HG02943 (cell line): ENCODE results near the gene SLC66A2.

Experiments used
- ATAC-seq: cut with Tn5 transposase; IDR thresholded peaks from one replicate; pipeline ENCODE4 v1.9.1; 2021; ENCODE audit warnings: mild to moderate bottlenecking, low read depth, moderate library complexity; ENCODE audit not compliant: unreplicated experiment

SLC66A2 gene

DNA sequence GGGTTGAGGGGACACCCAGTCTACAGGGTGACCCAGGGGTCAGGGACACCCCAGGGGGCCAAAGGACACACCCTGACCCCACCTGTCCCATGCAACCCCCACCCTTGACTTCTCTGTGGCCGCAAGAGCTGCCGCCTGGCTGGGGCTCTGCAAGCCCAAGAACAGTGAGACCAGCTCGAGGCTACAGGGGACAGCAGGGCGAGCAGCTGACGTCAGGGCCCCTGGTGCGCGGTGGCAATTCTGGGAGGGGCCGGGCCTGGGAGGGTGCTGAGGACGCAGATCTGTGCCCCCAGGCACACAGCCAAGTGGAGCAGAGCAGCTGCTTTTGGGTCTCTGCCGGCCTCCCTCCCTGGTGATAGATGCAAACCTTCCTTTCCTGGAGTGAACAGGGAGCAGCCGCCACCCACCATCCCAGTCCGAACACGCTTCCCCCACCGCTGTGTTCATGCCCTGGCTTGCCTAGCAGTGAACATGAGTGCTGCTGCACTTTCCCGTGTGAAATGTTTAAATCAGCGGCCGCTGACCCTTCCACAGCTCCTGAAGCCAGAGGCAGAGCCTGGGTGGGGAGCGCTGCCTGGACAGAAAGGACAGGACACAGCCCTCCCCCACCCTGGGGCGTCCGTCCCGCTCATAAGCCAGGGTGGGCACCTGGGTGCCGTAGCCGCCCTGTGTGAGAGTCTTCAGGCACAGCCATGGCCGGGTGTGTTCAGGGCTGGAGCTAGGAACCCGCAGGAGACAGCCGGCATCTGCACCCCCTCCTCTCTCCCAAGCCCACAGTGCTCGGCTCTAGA, 46.9 kb downstream of the SLC66A2 start:
- ATAC-seq = no peak

GRCh38 chr18:79903787-79904356, 47.6 kb downstream of the SLC66A2 start:
- ATAC-seq = no peak

DNA sequence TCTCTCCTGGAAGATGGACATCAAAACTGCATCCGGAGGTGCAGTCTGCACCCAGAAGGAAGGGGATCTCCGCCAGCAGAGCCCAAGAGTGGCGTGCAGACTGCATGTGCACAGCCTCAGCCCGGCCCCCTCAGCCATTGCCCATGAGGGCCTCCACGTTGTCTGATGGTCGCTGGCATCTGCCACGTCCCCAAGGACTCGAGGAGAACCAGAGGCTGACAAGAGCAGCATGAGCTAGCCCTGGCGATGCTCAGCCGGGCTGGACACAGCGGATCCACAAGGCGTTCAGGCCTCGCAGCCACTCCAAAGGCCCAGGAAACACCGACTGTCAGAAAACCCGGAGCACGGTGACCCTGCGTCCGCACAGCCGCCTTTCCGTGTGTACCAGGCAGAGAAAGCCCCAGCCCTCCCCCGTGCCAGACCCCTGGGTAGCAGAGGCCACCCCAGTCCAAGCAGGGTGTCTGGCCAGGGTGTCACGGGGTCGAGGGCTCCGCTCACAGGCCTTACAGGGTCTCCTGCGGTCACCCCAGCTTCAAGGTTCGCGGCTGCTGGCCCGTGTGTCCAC, 48.3 kb downstream of the SLC66A2 start:
- ATAC-seq = no peak

GRCh38 chr18:79902640-79903039, 48.8 kb downstream of the SLC66A2 start:
- no peak for ATAC-seq

- no peak for ATAC-seq
These were observed 49.4 kb downstream of the SLC66A2 start for GRCh38 chr18:79902075-79902474.

DNA sequence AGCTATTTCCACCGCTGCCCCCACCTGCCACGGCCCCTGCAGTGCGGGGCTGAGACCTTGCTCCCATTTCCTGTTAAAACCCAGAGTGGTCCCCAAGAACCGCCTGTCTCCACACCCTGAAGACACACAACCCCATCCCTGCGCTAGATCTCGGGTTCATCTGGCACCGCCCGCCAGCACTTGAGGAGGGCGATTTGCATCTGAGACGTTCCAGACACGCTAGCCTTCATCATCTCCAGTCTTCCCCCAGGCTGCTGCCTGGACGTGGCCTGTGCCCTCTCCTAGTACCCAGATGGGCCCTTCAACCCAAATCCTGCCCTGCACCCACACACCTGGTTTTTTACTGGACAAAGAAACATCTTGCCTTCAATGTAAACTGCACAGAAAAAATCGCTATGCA, 49.8 kb downstream of the SLC66A2 start:
- no peak for ATAC-seq

GRCh38 chr18:79900610-79901570, 50.6 kb downstream of the SLC66A2 start:
- ATAC-seq = no peak

GRCh38 chr18:79899609-79900445, 51.6 kb downstream of the SLC66A2 start:
- ATAC-seq = no peak

DNA sequence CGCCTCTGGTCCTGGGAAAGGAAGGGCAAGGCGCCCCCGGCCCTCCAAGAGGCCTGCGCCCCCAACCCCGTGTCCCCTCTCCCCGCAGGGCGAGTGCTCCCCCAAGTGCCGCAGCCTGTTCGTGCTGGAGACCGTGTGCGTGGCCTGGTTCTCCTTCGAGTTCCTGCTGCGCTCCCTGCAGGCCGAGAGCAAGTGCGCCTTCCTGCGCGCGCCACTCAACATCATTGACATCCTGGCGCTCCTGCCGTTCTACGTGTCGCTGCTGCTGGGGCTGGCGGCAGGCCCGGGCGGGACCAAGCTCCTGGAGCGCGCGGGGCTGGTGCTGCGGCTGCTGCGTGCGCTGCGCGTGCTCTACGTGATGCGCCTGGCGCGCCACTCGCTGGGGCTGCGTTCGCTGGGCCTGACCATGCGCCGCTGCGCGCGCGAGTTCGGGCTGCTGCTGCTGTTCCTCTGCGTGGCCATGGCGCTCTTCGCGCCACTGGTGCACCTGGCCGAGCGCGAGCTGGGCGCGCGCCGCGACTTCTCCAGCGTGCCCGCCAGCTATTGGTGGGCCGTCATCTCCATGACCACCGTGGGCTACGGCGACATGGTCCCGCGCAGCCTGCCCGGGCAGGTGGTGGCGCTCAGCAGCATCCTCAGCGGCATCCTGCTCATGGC, 52.4 kb downstream of the SLC66A2 start:
- ATAC-seq = no peak

GRCh38 chr18:79897940-79898625, 53.4 kb downstream of the SLC66A2 start:
- no peak for ATAC-seq

- no peak for ATAC-seq
These were observed 54.7 kb downstream of the SLC66A2 start for GRCh38 chr18:79896738-79897137.

- ATAC-seq = no peak
These were observed 60.8 kb downstream of the SLC66A2 start for GRCh38 chr18:79890674-79891073.

DNA sequence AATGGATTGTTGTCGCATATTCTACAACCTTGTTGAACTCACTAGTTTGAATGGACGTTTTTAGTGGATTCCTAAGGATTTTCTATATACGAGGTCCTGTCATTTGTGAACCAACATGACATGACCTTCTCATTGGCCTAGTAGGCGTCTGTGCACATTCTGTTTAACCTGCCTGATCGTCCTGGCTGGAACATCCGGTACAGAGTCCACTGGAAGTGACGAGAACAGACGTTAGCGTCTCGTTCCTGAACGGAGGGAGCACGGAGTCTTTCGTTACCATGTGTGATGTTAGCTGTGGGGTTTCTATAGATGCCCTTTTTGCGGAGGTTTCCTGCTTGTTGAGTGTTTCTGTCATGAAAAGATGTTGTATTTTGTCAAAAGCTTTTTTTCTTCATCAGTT, 61.9 kb downstream of the SLC66A2 start:
- no peak for ATAC-seq

DNA sequence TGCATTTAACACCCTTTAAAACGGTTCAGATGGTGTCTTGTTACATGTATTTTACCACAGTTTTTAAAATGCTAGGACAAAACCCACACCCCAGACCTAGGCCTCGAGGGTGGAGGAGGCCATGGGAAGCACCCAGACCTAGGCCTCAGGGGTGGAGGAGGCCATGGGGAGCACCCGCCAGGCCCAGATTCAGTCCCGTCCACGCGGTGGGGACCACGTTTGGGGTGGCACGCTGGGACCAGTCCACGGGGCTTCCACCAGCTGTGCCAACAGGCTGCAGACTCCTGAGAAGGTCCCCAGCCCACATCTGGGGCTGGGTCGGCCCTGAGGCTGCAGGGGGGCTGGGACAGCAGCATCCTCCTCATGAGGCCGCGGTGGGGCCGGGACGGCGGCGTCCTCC, 63.4 kb downstream of the SLC66A2 start:
- no peak for ATAC-seq

DNA sequence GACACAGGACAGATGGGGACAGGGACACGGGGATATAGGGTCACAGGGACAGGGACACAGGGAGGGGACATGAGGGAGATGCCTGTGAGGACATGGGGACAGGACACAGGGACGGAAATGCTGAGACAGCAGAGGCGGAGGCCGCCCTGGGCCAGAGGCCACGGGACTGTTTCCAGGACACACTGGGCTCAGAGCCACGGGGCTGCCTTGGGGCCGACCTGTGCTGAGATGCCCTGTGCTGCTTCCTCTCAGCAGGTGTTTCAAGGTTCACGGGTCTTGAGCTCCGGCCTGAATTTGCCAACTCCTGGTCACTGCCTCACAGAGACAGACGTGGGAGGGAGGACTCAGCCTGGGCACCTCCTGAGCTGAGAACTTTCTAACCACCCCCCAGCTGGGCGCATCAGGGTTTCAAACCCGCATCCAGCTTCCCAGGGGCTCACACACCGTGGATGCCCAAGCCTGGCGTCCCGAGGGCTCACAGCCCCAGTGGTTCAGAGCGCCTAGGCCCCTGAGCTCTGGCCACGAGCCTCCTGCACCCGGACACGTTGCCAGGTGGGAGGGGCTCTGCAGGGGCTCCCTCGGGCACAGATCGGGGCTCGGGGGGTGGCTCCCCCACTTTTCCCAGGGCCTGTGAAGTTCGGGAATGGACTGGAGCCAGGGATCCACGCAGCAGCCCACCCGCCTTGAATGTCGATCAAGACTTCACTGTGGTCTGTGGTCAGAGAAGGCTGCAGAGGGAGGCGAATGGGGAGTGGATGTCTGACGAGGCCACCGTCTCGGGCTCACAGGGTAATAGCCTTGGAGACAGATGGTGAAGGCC, 64.1 kb downstream of the SLC66A2 start:
- ATAC-seq = no peak

DNA sequence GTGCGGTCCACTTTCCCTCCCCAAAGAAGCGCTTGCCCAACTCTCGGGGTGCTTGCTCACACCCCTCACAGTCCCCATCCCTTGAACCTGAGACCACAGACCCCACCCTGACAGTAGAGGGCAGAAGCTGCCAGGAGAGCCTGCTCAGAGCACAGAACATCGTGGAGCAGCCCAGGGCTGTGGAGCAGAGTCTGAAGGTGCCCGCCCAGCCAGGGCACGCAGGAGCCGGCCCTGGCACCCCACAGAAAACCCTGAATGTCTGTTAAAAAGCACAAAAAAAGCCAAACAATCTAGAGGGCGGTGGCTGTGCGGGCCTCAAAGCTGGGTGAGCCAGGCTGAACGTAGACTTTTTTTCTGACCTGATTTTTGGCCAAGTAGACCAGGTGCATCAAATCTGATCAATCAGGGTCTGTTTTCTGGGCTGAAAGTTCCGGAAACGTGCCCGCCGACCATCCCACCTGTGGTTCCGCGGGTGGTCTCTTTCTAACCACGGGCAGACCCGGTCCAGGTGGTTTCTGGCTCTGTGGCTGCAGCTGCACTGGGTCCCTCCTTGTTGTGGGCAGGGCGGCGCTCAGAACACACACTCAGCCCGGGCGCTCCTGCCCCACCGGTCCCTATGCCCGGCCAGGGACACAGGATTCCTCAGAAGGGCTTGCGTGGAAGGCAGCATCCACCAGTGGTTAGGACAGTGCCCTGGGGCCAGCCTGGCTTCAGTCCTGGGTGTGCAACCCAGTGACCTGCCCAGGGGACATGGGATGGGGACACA, 66.3 kb downstream of the SLC66A2 start:
- no peak for ATAC-seq

GRCh38 chr18:79884294-79884962, 67.0 kb downstream of the SLC66A2 start:
- ATAC-seq = no peak
